Left cardiac atrium (tissue), 2 donors: ENCODE results near the gene SNX17. TPM values are rescaled to one million over a fixed set of nuclear protein-coding genes. Genes with fewer than 3 reads are reported as not detected.

Experiments used
- total RNA-seq, 2 donors: library from RNA; stranded (reverse); fragmentation: NEBNext Ultra II Directional; extraction: Animal tissue kit (Norgen Biotek cat#: 25700); gene quantifications; one replicate each; pipeline ENCODE4 v1.2.1, GENCODE V29; 2021
- donor health status: DM: no; HTN: yes; CAD: no; lungs with severe emphysema.
- donor health status: DM: yes; HTN: yes; CAD: no.

SNX17 gene
- total RNA-seq, 2 donors from 2014 or later = 61.4 to 74.3 TPM

Other genes with a start within 250 kb of the SNX17 start
- 1 to 10 TPM; 1.1 to 3.2 TPM for gene ABHD1, start 246.8 kb upstream of the SNX17 start, total RNA-seq
- 10 to 100 TPM; 50.1 to 51.5 TPM for gene PREB, start 236.0 kb upstream of the SNX17 start, total RNA-seq
- gene PRR30, start 231.2 kb upstream of the SNX17 start, total RNA-seq = not detected
- under 1 TPM in 1 of 2 donors, not detected in 1; 0.24 TPM for gene TCF23, start 221.6 kb upstream of the SNX17 start, total RNA-seq
- gene ATRAID, start 158.6 kb upstream of the SNX17 start, total RNA-seq = 100 to 1,000 TPM; 106 to 125 TPM
- 10 to 100 TPM; 20.0 to 21.4 TPM for gene SLC5A6, start 158.3 kb upstream of the SNX17 start, total RNA-seq
- gene CAD, start 153.2 kb upstream of the SNX17 start, total RNA-seq = 10 to 100 TPM; 12.7 to 15.2 TPM
- 1 to 10 TPM; 4.8 to 5.7 TPM for gene SLC30A3, start 107.6 kb upstream of the SNX17 start, total RNA-seq
- under 1 TPM; 0.41 to 0.71 TPM for gene DNAJC5G, start 95.2 kb upstream of the SNX17 start, total RNA-seq
- 100 to 1,000 TPM in 1 of 2 donors, 10 to 100 TPM in 1; 92.1 to 105 TPM for gene TRIM54, start 88.2 kb upstream of the SNX17 start, total RNA-seq
- 1 to 10 TPM; 1.2 to 1.6 TPM for gene UCN, start 62.2 kb upstream of the SNX17 start, total RNA-seq
- 10 to 100 TPM; 52.7 to 60.9 TPM for gene MPV17, start 47.5 kb upstream of the SNX17 start, total RNA-seq
- 10 to 100 TPM; 17.7 to 29.1 TPM for gene GTF3C2, start 13.9 kb upstream of the SNX17 start, total RNA-seq
- gene EIF2B4, start 278 bp upstream of the SNX17 start, total RNA-seq = 10 to 100 TPM; 32.1 to 40.0 TPM
- 10 to 100 TPM in 1 of 2 donors, 1 to 10 TPM in 1; 9.4 to 11.9 TPM for gene ZNF513, start 10.1 kb downstream of the SNX17 start, total RNA-seq
- 10 to 100 TPM; 35.2 to 42.1 TPM for gene PPM1G, start 39.0 kb downstream of the SNX17 start, total RNA-seq
- 10 to 100 TPM; 50.5 to 58.7 TPM for gene NRBP1, start 58.0 kb downstream of the SNX17 start, total RNA-seq
- gene KRTCAP3, start 71.8 kb downstream of the SNX17 start, total RNA-seq = not detected
- gene IFT172, start 119.1 kb downstream of the SNX17 start, total RNA-seq = 10 to 100 TPM; 19.0 to 20.5 TPM
- gene FNDC4, start 124.6 kb downstream of the SNX17 start, total RNA-seq = 10 to 100 TPM; 16.5 to 32.5 TPM
- gene GCKR, start 126.2 kb downstream of the SNX17 start, total RNA-seq = 1 to 10 TPM; 1.1 to 1.2 TPM
- gene ZNF512, start 212.4 kb downstream of the SNX17 start, total RNA-seq = 10 to 100 TPM; 20.0 to 20.8 TPM